NCI-H460 (cell line): ENCODE data around the gene CTDNEP1. TPM values are rescaled to one million over a fixed set of nuclear protein-coding genes. Genes with fewer than 3 reads are reported as not detected.
A peak's percentile ranks its signal among the peaks of the same experiment; 100 is the strongest.
"Not testable (repeated sequence)": the region's sequence is repeated elsewhere in the genome, so short reads cannot be mapped to it uniquely, and the experiment has no call there.

Source experiments
- DNase-seq: peaks from one replicate; pipeline ENCODE4 v3.0.0-alpha.2; 2016; ENCODE audit warnings: low read depth; ENCODE audit errors: extremely low read depth
- total RNA-seq: library from RNA; depleted of rRNA; stranded (reverse); fragments of >200 nt; shearing (Covaris generic); gene quantifications from 2 replicates; pipeline ENCODE4 v1.2.3, GENCODE V29; 2014

Gene CTDNEP1
- total RNA-seq, 1 experiment from 2014 or later = 46.9 TPM

GRCh38 chr17:7249214-7249613, 2.3 kb downstream of the CTDNEP1 start:
- DNase-seq = no peak

GRCh38 chr17:7248796-7249195, 2.7 kb downstream of the CTDNEP1 start:
- DNase-seq = no peak

GRCh38 chr17:7246779-7247178, 4.8 kb downstream of the CTDNEP1 start:
- no peak for DNase-seq

GRCh38 chr17:7243838-7244237, 7.7 kb downstream of the CTDNEP1 start:
- not testable (repeated sequence) for DNase-seq

GRCh38 chr17:7243453-7243729, 8.1 kb downstream of the CTDNEP1 start:
- no peak for DNase-seq

GRCh38 chr17:7242717-7243452, 8.6 kb downstream of the CTDNEP1 start:
- peak; percentile 90 for DNase-seq

- DNase-seq = peak; percentile 87
Measured at GRCh38 chr17:7241783-7242716, 9.5 kb downstream of the CTDNEP1 start, which contains the start of gene GABARAP. Gene GABARAP, minus strand, starts transcription at chr17:7242449. Its CDS starts 119 bp downstream, at chr17:7242330.

- no peak for DNase-seq
Measured at GRCh38 chr17:7241090-7241733, 10.3 kb downstream of the CTDNEP1 start.

GRCh38 chr17:7240375-7240774, 11.2 kb downstream of the CTDNEP1 start:
- DNase-seq = no peak

GRCh38 chr17:7239091-7240027, 12.2 kb downstream of the CTDNEP1 start, which contains the start of gene PHF23:
Gene PHF23, minus strand, starts transcription at chr17:7239457. Its CDS starts 178 bp downstream, at chr17:7239279.
- DNase-seq = peak; percentile 99

- no peak for DNase-seq
Measured at GRCh38 chr17:7238420-7239090, 13.0 kb downstream of the CTDNEP1 start.

- peak; percentile 69 for DNase-seq
Measured at GRCh38 chr17:7237761-7238419, 13.6 kb downstream of the CTDNEP1 start.

GRCh38 chr17:7237266-7237760, 14.2 kb downstream of the CTDNEP1 start:
- DNase-seq = no peak

- no peak for DNase-seq
Measured at GRCh38 chr17:7236808-7237207, 14.7 kb downstream of the CTDNEP1 start.

- DNase-seq = no peak
Measured at GRCh38 chr17:7235693-7236665, 15.6 kb downstream of the CTDNEP1 start.

- peak; percentile 91 for DNase-seq
Measured at GRCh38 chr17:7234083-7234951, 17.2 kb downstream of the CTDNEP1 start, which contains the start of gene DVL2. Gene DVL2, minus strand, starts transcription at chr17:7234517. Its CDS starts 255 bp downstream, at chr17:7234262.

GRCh38 chr17:7233701-7234082, 17.8 kb downstream of the CTDNEP1 start:
- DNase-seq = no peak
